GM11168 (cell line): Measurements from ENCODE around the gene MAN1A1.
"Not testable (repeated sequence)": the region's sequence is repeated elsewhere in the genome, so short reads cannot be mapped to it uniquely, and the experiment has no call there.

Experiments used
- in situ Hi-C: fragments of 300-500 bp; cut with MboI; formaldehyde crosslinking; loops from one replicate; pipeline ENCODE4 v1.12.0; 2022; ENCODE audit warnings: low sequenced_read_pairs; ENCODE audit not compliant: unreplicated experiment

MAN1A1 gene

GRCh38 chr6:119161438-119161837, 188.1 kb downstream of the MAN1A1 start:
- in situ Hi-C loops = loop anchor here (5.0 kb wide), 1 partner anchor 181 kb away; no protein-coding TSS in a partner anchor

- in situ Hi-C loops = loop anchor here (5.0 kb wide), 1 partner anchor 181 kb away; no protein-coding TSS in a partner anchor
Measured at GRCh38 chr6:119160911-119161310, 188.7 kb downstream of the MAN1A1 start.

GRCh38 chr6:119158057-119158848, 191.3 kb downstream of the MAN1A1 start:
- in situ Hi-C loops = no loop called here

GRCh38 chr6:119157506-119157815, 192.1 kb downstream of the MAN1A1 start:
- in situ Hi-C loops = no loop called here

GRCh38 chr6:119156757-119157505, 192.6 kb downstream of the MAN1A1 start:
- in situ Hi-C loops = no loop called here

- in situ Hi-C loops = not testable (repeated sequence)
Measured at GRCh38 chr6:119156082-119156481, 193.5 kb downstream of the MAN1A1 start.

- in situ Hi-C loops = no loop called here
Measured at GRCh38 chr6:119152187-119152586, 197.4 kb downstream of the MAN1A1 start.

- in situ Hi-C loops = no loop called here
Measured at GRCh38 chr6:119148825-119149525, 200.6 kb downstream of the MAN1A1 start.

GRCh38 chr6:119148098-119148824, 201.3 kb downstream of the MAN1A1 start:
- in situ Hi-C loops = no loop called here

- in situ Hi-C loops = no loop called here
Measured at GRCh38 chr6:119147101-119148053, 202.2 kb downstream of the MAN1A1 start.

- in situ Hi-C loops = no loop called here
Measured at GRCh38 chr6:119145111-119145510, 204.4 kb downstream of the MAN1A1 start.

- in situ Hi-C loops = no loop called here
Measured at GRCh38 chr6:119142637-119143036, 206.9 kb downstream of the MAN1A1 start.

- in situ Hi-C loops = no loop called here
Measured at GRCh38 chr6:119142041-119142440, 207.5 kb downstream of the MAN1A1 start.

- in situ Hi-C loops = no loop called here
Measured at GRCh38 chr6:119140196-119141140, 209.1 kb downstream of the MAN1A1 start.

GRCh38 chr6:119138906-119139541, 210.5 kb downstream of the MAN1A1 start:
- in situ Hi-C loops = no loop called here

GRCh38 chr6:119137194-119138072, 212.1 kb downstream of the MAN1A1 start:
- in situ Hi-C loops = no loop called here

- in situ Hi-C loops = no loop called here
Measured at GRCh38 chr6:119134752-119135151, 214.8 kb downstream of the MAN1A1 start.
